Measurements from ENCODE around the gene STAG1. TPM values are rescaled to one million over a fixed set of nuclear protein-coding genes. Genes with fewer than 3 reads are reported as not detected.

STAG1 gene
- total RNA-seq, 1 experiment from 2014 or later: 43.7 TPM

DNA sequence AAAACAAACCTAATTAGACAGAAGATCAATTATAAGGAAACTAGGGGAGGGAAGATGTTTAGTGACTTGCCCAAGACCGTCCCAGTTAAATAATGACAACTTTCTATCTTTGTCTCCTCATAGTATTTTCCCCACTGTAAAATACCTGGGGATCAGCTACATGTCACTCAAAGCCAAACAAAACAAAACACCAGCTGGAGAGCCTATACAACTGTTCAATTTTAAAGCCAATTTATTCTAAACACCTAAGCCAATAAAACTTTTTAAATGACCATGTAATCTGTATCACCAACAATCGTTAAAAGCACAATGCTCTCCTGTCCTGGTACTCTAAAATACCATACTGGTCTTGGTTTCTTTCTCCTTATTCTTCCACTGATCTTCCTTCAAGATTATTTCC, 168.4 kb downstream of the STAG1 start:
- Histone ChIP-seq H3K36me3 (ENCODE audit: control insufficient read depth, insufficient read depth, low read length) (no peaks in the 10 kb centered on the region), H3K9me3 (ENCODE audit: control insufficient read depth, insufficient read depth, low read depth, low read length) (no peaks in the 10 kb centered on the region), H3K27me3 (ENCODE audit: control insufficient read depth, insufficient read depth, low read length) (no peaks in the 10 kb centered on the region), H3K4me1 (ENCODE audit: control insufficient read depth, insufficient read depth, low read length) (peaks cover 3% of the 10 kb centered on the region; the same call in 1 of the 2 replicates), H3K4me3 (ENCODE audit: low read depth in 2 of 2, low read length in 2 of 2) (no peak overlapping the region), H3K27ac (ENCODE audit: low read length) (no peak overlapping the region)
- no peak for TF ChIP-seq SIN3A (IDR thresholded peaks at IDR 0.05; ENCODE audit: borderline replicate concordance, insufficient read depth, low read depth, low read length)
- TF ChIP-seq, protein P1, sequence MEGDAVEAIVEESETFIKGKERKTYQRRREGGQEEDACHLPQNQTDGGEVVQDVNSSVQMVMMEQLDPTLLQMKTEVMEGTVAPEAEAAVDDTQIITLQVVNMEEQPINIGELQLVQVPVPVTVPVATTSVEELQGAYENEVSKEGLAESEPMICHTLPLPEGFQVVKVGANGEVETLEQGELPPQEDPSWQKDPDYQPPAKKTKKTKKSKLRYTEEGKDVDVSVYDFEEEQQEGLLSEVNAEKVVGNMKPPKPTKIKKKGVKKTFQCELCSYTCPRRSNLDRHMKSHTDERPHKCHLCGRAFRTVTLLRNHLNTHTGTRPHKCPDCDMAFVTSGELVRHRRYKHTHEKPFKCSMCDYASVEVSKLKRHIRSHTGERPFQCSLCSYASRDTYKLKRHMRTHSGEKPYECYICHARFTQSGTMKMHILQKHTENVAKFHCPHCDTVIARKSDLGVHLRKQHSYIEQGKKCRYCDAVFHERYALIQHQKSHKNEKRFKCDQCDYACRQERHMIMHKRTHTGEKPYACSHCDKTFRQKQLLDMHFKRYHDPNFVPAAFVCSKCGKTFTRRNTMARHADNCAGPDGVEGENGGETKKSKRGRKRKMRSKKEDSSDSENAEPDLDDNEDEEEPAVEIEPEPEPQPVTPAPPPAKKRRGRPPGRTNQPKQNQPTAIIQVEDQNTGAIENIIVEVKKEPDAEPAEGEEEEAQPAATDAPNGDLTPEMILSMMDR (IDR thresholded peaks at IDR 0.05): no peak
- TF ChIP-seq TCF7L2 (IDR thresholded peaks at IDR 0.05; ENCODE audit: low read depth, low read length): no peak
- TF ChIP-seq, protein P2, sequence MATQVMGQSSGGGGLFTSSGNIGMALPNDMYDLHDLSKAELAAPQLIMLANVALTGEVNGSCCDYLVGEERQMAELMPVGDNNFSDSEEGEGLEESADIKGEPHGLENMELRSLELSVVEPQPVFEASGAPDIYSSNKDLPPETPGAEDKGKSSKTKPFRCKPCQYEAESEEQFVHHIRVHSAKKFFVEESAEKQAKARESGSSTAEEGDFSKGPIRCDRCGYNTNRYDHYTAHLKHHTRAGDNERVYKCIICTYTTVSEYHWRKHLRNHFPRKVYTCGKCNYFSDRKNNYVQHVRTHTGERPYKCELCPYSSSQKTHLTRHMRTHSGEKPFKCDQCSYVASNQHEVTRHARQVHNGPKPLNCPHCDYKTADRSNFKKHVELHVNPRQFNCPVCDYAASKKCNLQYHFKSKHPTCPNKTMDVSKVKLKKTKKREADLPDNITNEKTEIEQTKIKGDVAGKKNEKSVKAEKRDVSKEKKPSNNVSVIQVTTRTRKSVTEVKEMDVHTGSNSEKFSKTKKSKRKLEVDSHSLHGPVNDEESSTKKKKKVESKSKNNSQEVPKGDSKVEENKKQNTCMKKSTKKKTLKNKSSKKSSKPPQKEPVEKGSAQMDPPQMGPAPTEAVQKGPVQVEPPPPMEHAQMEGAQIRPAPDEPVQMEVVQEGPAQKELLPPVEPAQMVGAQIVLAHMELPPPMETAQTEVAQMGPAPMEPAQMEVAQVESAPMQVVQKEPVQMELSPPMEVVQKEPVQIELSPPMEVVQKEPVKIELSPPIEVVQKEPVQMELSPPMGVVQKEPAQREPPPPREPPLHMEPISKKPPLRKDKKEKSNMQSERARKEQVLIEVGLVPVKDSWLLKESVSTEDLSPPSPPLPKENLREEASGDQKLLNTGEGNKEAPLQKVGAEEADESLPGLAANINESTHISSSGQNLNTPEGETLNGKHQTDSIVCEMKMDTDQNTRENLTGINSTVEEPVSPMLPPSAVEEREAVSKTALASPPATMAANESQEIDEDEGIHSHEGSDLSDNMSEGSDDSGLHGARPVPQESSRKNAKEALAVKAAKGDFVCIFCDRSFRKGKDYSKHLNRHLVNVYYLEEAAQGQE (IDR thresholded peaks at IDR 0.05; ENCODE audit: insufficient read depth in 1 of 2, low read depth in 2 of 2, low read length in 1 of 2): no peak
- TF ChIP-seq POLR2AphosphoS5 (IDR thresholded peaks at IDR 0.05; ENCODE audit: low read depth, low read length): no peak
- ATAC-seq (no peak), DNase-seq (ENCODE audit: low read depth, low spot score) (no peak)
- in situ Hi-C loops (cut with HindIII; ENCODE audit: low pct_unique_long_range_greater_than_20kb, low sequenced_read_pairs) (no loop called here), intact Hi-C loops (cut with micrococcal nuclease; ENCODE audit: unreplicated experiment) (no loop called here)
- no TSS peak for BruUV-seq (replicated peaks)
- CTCF ChIA-PET: no interaction called here
- POLR2A ChIA-PET: interaction anchor here (0.6 kb wide), 1 partner anchor 1975 kb away, joined by 3 read pairs; no protein-coding TSS in a partner anchor

DNA sequence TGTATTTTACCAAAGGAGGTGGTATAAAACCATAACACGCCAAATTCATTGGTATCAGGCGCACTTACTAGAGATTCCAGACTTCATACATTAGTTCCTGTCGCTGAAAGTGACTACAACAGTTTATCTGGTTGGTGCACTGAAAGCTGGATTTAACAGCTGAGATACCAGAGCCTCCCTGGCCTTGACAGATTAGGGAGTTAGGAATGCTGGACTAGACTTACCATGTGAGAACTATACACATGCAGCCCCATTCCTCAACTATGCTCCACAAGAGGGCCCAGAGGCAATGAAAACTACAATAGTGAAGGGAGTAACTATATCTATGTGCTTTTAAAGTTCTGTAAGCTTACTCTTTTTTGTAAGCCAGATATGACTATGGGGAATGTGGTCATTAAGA, 174.4 kb downstream of the STAG1 start:
- in situ Hi-C loops (cut with HindIII; ENCODE audit: low pct_unique_long_range_greater_than_20kb, low sequenced_read_pairs): no loop called here

More for the DNA sequence above, 174.4 kb downstream of the STAG1 start:
- ATAC-seq (peak; percentile 34; the same call in 1 of the 2 replicates), DNase-seq (ENCODE audit: low read depth, low spot score) (no peak)
- no peaks in the 10 kb centered on the region for H3K36me3 ChIP-seq (ENCODE audit: control insufficient read depth, insufficient read depth, low read length)
- H3K27ac ChIP-seq (ENCODE audit: low read length): no peak overlapping the region
- ChIA-PET POLR2A (interaction anchor here (0.6 kb wide), 1 partner anchor 149 kb away, joined by 3 read pairs; no protein-coding TSS in a partner anchor), CTCF (no interaction called here)
- H3K4me1 ChIP-seq (ENCODE audit: control insufficient read depth, insufficient read depth, low read length): no peaks in the 10 kb centered on the region
- H3K27me3 ChIP-seq (ENCODE audit: control insufficient read depth, insufficient read depth, low read length): no peaks in the 10 kb centered on the region
- BruUV-seq (replicated peaks): no TSS peak
- intact Hi-C loops (cut with micrococcal nuclease; ENCODE audit: unreplicated experiment): no loop called here
- H3K9me3 ChIP-seq (ENCODE audit: control insufficient read depth, insufficient read depth, low read depth, low read length): no peaks in the 10 kb centered on the region
- no peak for TF ChIP-seq POLR2AphosphoS5 (IDR thresholded peaks at IDR 0.05; ENCODE audit: low read depth, low read length)
- TF ChIP-seq SIN3A (IDR thresholded peaks at IDR 0.05; ENCODE audit: borderline replicate concordance, insufficient read depth, low read depth, low read length): no peak
- TF ChIP-seq, protein P1 (IDR thresholded peaks at IDR 0.05): no peak
- TF ChIP-seq, protein P2 (IDR thresholded peaks at IDR 0.05; ENCODE audit: insufficient read depth in 1 of 2, low read depth in 2 of 2, low read length in 1 of 2): no peak
- no peak for TF ChIP-seq TCF7L2 (IDR thresholded peaks at IDR 0.05; ENCODE audit: low read depth, low read length)
- H3K4me3 ChIP-seq (ENCODE audit: low read depth in 2 of 2, low read length in 2 of 2): no peak overlapping the region

All from Panc1 (cell line).